HFFc6 (cell line): ENCODE data around the gene LMBRD1. TPM values are rescaled to one million over a fixed set of nuclear protein-coding genes. Genes with fewer than 3 reads are reported as not detected.
"Not testable (repeated sequence)": the region's sequence is repeated elsewhere in the genome, so short reads cannot be mapped to it uniquely, and the experiment has no call there.

ENCODE experiments used
- DNase-seq: peaks from one replicate; pipeline ENCODE4 v3.0.0-alpha.2; 2018
- H3K27ac Mint-ChIP-seq: 2 replicates; pipeline ENCODE4 v1.8.0; 2020; ENCODE audit warnings: mild to moderate bottlenecking, mixed read lengths
- H3K27me3 Mint-ChIP-seq: 2 replicates; pipeline ENCODE4 v1.8.0; 2021; ENCODE audit warnings: mild to moderate bottlenecking, moderate library complexity, mixed read lengths; ENCODE audit not compliant: insufficient read depth
- H3K36me3 Mint-ChIP-seq: 2 replicates; pipeline ENCODE4 v1.8.0; 2021; ENCODE audit warnings: low read depth, mixed read lengths
- H3K4me1 Mint-ChIP-seq: 2 replicates; pipeline ENCODE4 v1.8.0; 2020; ENCODE audit warnings: low read depth, mixed read lengths
- H3K4me3 Mint-ChIP-seq: 2 replicates; pipeline ENCODE4 v1.8.0; 2020; ENCODE audit warnings: mild to moderate bottlenecking, moderate library complexity, mixed read lengths
- H3K9me3 Mint-ChIP-seq: 2 replicates; pipeline ENCODE4 v1.8.0; 2020; ENCODE audit warnings: mild to moderate bottlenecking, mixed read lengths
- CTCF ChIP-seq: fragments of 200-600 bp; sonication (generic); IDR thresholded peaks from 2 replicates; pipeline ENCODE4 v1.5.0; 2021; ENCODE audit warnings: antibody characterized with exemption, mild to moderate bottlenecking
- total RNA-seq, 6 experiments: library from RNA; stranded (reverse); fragmentation: NEBNext Ultra II Directional; extraction: Animal tissue kit (Norgen Biotek cat#: 25700); gene quantifications; 2 replicates in 1 of 6; 3 replicates in 5 of 6; pipeline ENCODE4 v1.2.3, GENCODE V29; 2021

Gene LMBRD1
- total RNA-seq, 6 experiments from 2014 or later, result 17.0 to 22.3 (median 21.4) TPM

GRCh38 chr6:69813508-69813907 lies 16.7 kb upstream of the LMBRD1 start:
- H3K36me3 Mint-ChIP-seq, result no peaks in the 10 kb centered on the region
- no peaks in the 10 kb centered on the region for H3K4me1 Mint-ChIP-seq
- H3K27ac Mint-ChIP-seq, result no peak overlapping the region
- DNase-seq, result no peak
- no peak for TF ChIP-seq CTCF
- H3K9me3 Mint-ChIP-seq, result no peaks in the 10 kb centered on the region
- no peak overlapping the region for H3K4me3 Mint-ChIP-seq
- H3K27me3 Mint-ChIP-seq, result peaks cover 4% of the 10 kb centered on the region

GRCh38 chr6:69812746-69813427 lies 16.1 kb upstream of the LMBRD1 start:
- no peaks in the 10 kb centered on the region for H3K9me3 Mint-ChIP-seq
- no peak overlapping the region for H3K4me3 Mint-ChIP-seq
- no peak for DNase-seq
- no peak for TF ChIP-seq CTCF
- no peaks in the 10 kb centered on the region for H3K36me3 Mint-ChIP-seq
- no peak overlapping the region for H3K27ac Mint-ChIP-seq
- H3K27me3 Mint-ChIP-seq, result peaks cover 2% of the 10 kb centered on the region
- no peaks in the 10 kb centered on the region for H3K4me1 Mint-ChIP-seq

- Mint-ChIP-seq H3K4me1 (no peaks in the 10 kb centered on the region), H3K36me3 (no peaks in the 10 kb centered on the region), H3K27me3 (peaks cover 9% of the 10 kb centered on the region), H3K9me3 (no peaks in the 10 kb centered on the region), H3K27ac (no peak overlapping the region), H3K4me3 (no peak overlapping the region)
- DNase-seq, result no peak
- no peak for TF ChIP-seq CTCF
Measured at GRCh38 chr6:69802995-69803394, 6.2 kb upstream of the LMBRD1 start.

GRCh38 chr6:69801711-69802110 lies 4.9 kb upstream of the LMBRD1 start:
- no peak for TF ChIP-seq CTCF
- H3K36me3 Mint-ChIP-seq, result no peaks in the 10 kb centered on the region
- DNase-seq, result no peak
- H3K27ac Mint-ChIP-seq, result no peak overlapping the region
- H3K9me3 Mint-ChIP-seq, result no peaks in the 10 kb centered on the region
- H3K4me3 Mint-ChIP-seq, result no peak overlapping the region
- H3K27me3 Mint-ChIP-seq, result peaks cover 8% of the 10 kb centered on the region; the same call in 1 of the 2 replicates
- peaks cover 10% of the 10 kb centered on the region for H3K4me1 Mint-ChIP-seq

- Mint-ChIP-seq H3K27ac (no peak overlapping the region), H3K36me3 (no peaks in the 10 kb centered on the region), H3K4me3 (no peak overlapping the region), H3K27me3 (peaks cover 8% of the 10 kb centered on the region; the same call in 1 of the 2 replicates), H3K9me3 (no peaks in the 10 kb centered on the region), H3K4me1 (peaks cover 11% of the 10 kb centered on the region)
- TF ChIP-seq CTCF, result no peak
- no peak for DNase-seq
Measured at GRCh38 chr6:69801225-69801624, 4.4 kb upstream of the LMBRD1 start.

GRCh38 chr6:69798796-69799195 lies 2.0 kb upstream of the LMBRD1 start:
- not testable (repeated sequence) for H3K9me3 Mint-ChIP-seq, H3K27me3 Mint-ChIP-seq, H3K27ac Mint-ChIP-seq, H3K36me3 Mint-ChIP-seq, DNase-seq, H3K4me3 Mint-ChIP-seq
- H3K4me1 Mint-ChIP-seq, result peaks cover 26% of the 10 kb centered on the region
